Measurements from ENCODE around the gene SSBP2. TPM values are rescaled to one million over a fixed set of nuclear protein-coding genes. Genes with fewer than 3 reads are reported as not detected.
A peak's percentile ranks its signal among the peaks of the same experiment; 100 is the strongest.

SSBP2 gene
- total and polyA plus RNA-seq, 2 of the 8 experiments (the other 6 are each of a cell fraction or from before 2014, with no cell fraction given), result 21.5 to 36.2 TPM

DNA sequence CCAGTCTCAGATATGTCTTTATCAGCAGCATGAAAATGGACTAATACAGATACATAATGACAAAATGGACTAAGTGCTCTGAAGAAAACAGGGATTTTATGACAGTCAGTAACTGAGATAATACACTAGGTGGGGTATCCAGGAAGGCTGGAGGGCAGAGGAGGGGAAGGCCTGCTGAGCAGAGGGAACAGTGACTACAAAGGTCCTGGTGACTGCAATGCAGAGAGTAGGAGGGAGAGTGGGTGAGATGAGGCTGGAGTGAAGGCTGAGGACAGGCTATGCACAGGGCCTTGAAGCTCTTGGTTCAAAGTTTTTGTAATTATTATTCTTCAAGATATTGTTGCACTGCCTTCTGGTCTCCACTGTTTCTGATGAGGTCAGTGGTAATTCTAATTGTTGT, 361.9 kb downstream of the SSBP2 start:
- POLR2A ChIA-PET (ENCODE audit: partially characterized antibody), result interaction anchor here (0.7 kb wide), 1 partner anchor 17 kb away, joined by 3 read pairs; no protein-coding TSS in a partner anchor
- no peak overlapping the region for H2BK15ac ChIP-seq (ENCODE audit: low read length)

More for the DNA sequence above, 361.9 kb downstream of the SSBP2 start:
- Histone ChIP-seq H3K79me2 (ENCODE audit: control insufficient read depth in 1 of 2, insufficient read depth in 2 of 2, low read length in 2 of 2) (no peaks in the 10 kb centered on the region), H3K18ac (ENCODE audit: extremely low read depth, low read length) (no peak overlapping the region), H2BK120ac (replicated peaks; ENCODE audit: low read depth, low read length) (no peak overlapping the region), H3K23ac (ENCODE audit: insufficient read length) (no peak overlapping the region), H2BK20ac (ENCODE audit: low read length) (no peak overlapping the region), H4K8ac (ENCODE audit: extremely low read depth, insufficient read depth, low read length) (no peak overlapping the region), H2BK5ac (ENCODE audit: low read depth, low read length) (no peak overlapping the region), H3K4me1 (replicated peaks in 1 of 4; ENCODE audit: control insufficient read depth in 3 of 4, insufficient read depth in 4 of 4, low read length in 3 of 4) (no peaks in the 10 kb centered on the region), H3K27me3 (replicated peaks in 1 of 4; ENCODE audit: control insufficient read depth in 3 of 4, extremely low read depth in 1 of 4, insufficient read depth in 3 of 4, low read length in 3 of 4) (0 out of 7 replicates have a peak, but pooled peaks cover 0 to 3% (median under 1%) of the 10 kb centered on the region in 4 experiments), H4K5ac (ENCODE audit: insufficient read length, low read depth, low read length) (no peak overlapping the region), H3K9me3 (ENCODE audit: insufficient read depth in 2 of 2, low read depth in 1 of 2, low read length in 1 of 2) (no peaks in the 10 kb centered on the region), H3K36me3 (ENCODE audit: control insufficient read depth in 2 of 4, insufficient read depth in 4 of 4, low read length in 3 of 4) (no peaks in the 10 kb centered on the region), H3K9ac (replicated peaks in 1 of 4; ENCODE audit: extremely low read depth in 1 of 4, low read depth in 3 of 4, low read length in 3 of 4) (no peak overlapping the region), H2AK5ac (ENCODE audit: low read depth, low read length) (no peak overlapping the region), H4K91ac (replicated peaks; ENCODE audit: insufficient read length, low read length) (no peak overlapping the region), H3K79me1 (ENCODE audit: low read depth, low read length) (no peaks in the 10 kb centered on the region), H3K4me2 (ENCODE audit: insufficient read depth in 1 of 2, low read depth in 2 of 2, low read length in 2 of 2) (no peak overlapping the region), H2BK12ac (ENCODE audit: low read depth, low read length) (no peak overlapping the region), H4K20me1 (replicated peaks in 1 of 2; ENCODE audit: control insufficient read depth in 1 of 2, insufficient read depth in 2 of 2, low read length in 2 of 2) (no peaks in the 10 kb centered on the region), H3K4me3 (ENCODE audit: extremely low read depth in 1 of 4, insufficient read depth in 2 of 4, low read depth in 3 of 4, low read length in 4 of 4) (no peak overlapping the region), H3K56ac (replicated peaks; ENCODE audit: insufficient read length, low read depth, low read length) (no peak overlapping the region), H2AFZ (ENCODE audit: low read length) (no peak overlapping the region), H3K23me2 (ENCODE audit: low read depth, low read length) (no peaks in the 10 kb centered on the region; the same call in 1 of the 2 replicates), H3K14ac (ENCODE audit: insufficient read length) (no peak overlapping the region), H3K4ac (replicated peaks; ENCODE audit: insufficient read length, low read depth, low read length) (no peak overlapping the region), H3K27ac (ENCODE audit: low read depth, low read length) (no peak overlapping the region)
- DNase-seq (ENCODE audit: low read depth in 1 of 2, low spot score in 2 of 2) (no peak), FAIRE-seq (no peak)
- TF ChIP-seq TCF12 (IDR thresholded peaks at IDR 0.05; ENCODE audit: low read depth, low read length) (no peak), ASH2L (IDR thresholded peaks at IDR 0.05; ENCODE audit: low read length) (no peak), KDM1A (IDR thresholded peaks at IDR 0.05; ENCODE audit: borderline replicate concordance, low read length) (no peak), KDM5A (IDR thresholded peaks at IDR 0.05; ENCODE audit: low read length) (no peak), GTF2F1 (IDR thresholded peaks at IDR 0.05; ENCODE audit: borderline replicate concordance, low read depth, low read length) (no peak), RAD21 (IDR thresholded peaks at IDR 0.05 in 1 of 2, conservative IDR thresholded peaks at IDR 0.05 in 1 of 2; ENCODE audit: low read depth in 2 of 2, low read length in 2 of 2) (peak; percentile 2 to 22; a peak in 1 of 4 replicates), PHF8 (conservative IDR thresholded peaks at IDR 0.05; ENCODE audit: low read depth, low read length) (no peak)
- CTCF ChIA-PET (ENCODE audit: partially characterized antibody), result interaction anchor here (0.7 kb wide), 1 partner anchor 23 kb away, joined by 3 read pairs; no protein-coding TSS in a partner anchor
